ENCODE measurements around the gene UROC1.

GRCh38 chr3:126451511-126451910 is 66.1 kb downstream of the UROC1 start:
- TF ChIP-seq CTCF (conservative IDR thresholded peaks at IDR 0.05; ENCODE audit: low read length) (no peak), EZH2phosphoT487 (IDR thresholded peaks at IDR 0.05; ENCODE audit: borderline replicate concordance) (no peak)

Measured in Loucy (cell line).